Activated CD8-positive, alpha-beta memory T cell treated with anti-CD3 and anti-CD28 coated beads, Interleukin-2, amount 50 U/mL, for 1 hour (primary cell): ENCODE measurements around the gene SLC5A1.
"Not testable (repeated sequence)": the region's sequence is repeated elsewhere in the genome, so short reads cannot be mapped to it uniquely, and the experiment has no call there.

Experiments used
- DNase-seq: peaks from one replicate; pipeline ENCODE4 v3.0.0-alpha.2; 2020; ENCODE audit errors: extremely low read depth

Gene SLC5A1

GRCh38 chr22:32088084-32088483 lies 45.0 kb downstream of the SLC5A1 start:
- DNase-seq = no peak

GRCh38 chr22:32097018-32097417 lies 54.0 kb downstream of the SLC5A1 start:
- no peak for DNase-seq

DNA sequence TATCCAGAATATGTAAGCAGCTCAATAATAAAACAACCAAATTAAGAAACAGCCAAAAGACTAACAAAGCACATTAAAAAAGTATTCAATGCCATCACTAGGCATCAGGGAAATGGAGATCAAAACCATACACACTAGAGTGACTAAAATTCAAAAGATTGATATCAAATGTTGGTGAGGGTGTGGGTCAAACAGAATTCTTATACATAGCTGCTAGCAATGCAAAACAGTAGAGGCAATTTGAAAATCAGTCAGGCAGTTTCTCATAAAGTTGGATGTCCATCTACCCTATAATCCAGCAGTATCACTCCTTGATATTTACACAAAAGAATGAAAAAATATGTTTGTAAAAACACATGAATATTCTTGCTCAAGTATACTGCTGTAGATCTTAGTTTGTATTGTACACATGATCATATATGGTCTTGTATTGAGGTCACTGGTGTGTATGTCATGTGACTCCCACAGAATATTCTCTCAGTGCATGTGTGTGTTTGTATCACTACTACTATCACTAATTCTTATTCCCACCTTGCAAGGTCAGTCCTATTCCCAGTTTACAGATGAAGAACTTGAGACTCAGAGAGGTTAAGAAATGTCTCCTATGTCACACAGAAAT lies 54.9 kb downstream of the SLC5A1 start:
- DNase-seq = no peak

- DNase-seq = no peak
Observed at GRCh38 chr22:32100711-32101110, 57.6 kb downstream of the SLC5A1 start.

- no peak for DNase-seq
Observed at GRCh38 chr22:32103658-32104315, 60.7 kb downstream of the SLC5A1 start.

- DNase-seq = no peak
Observed at GRCh38 chr22:32106930-32107329, 63.9 kb downstream of the SLC5A1 start.

- DNase-seq = no peak
Observed at GRCh38 chr22:32112380-32112779, 69.3 kb downstream of the SLC5A1 start.

GRCh38 chr22:32119568-32120235 lies 76.6 kb downstream of the SLC5A1 start:
- no peak for DNase-seq

DNA sequence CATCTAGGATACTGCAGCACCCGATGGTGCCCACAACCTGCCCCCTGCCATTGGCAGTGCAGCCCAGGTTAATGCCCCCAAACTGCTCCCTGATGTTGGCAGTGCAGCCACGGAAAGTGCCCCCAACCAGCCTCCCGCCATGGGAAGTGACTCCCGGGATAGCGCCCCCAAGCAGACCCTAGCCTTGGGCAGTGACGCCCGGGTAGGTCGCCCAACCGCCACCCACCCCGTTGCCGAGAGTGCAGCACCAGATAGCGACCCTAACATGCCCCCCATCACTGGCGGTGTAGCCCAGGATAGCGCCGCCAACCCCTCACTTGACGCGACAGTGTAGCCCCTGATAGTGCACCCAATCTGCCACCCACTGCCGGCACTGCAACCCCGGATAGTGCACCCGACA lies 77.5 kb downstream of the SLC5A1 start:
- no peak for DNase-seq

DNA sequence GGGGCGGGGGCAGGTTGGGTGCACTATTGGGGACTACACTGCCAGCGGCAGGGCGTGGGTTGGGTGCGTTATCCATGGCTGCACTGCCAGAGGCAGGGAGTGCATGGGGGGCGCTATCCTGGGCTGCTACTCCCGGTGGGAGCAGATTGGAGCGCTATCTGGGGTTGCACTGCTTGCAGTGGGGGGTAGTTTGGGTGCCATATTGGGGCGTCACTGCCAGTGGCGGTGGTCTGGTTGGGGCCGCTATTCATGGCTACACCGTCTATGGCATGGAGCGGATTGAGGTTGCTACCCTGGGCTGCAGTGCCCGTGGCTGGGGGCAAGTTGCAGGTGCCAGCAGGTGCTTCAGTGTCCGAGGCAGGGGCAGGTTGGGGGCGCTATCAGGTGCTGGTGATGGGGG lies 79.8 kb downstream of the SLC5A1 start:
- no peak for DNase-seq

GRCh38 chr22:32123657-32124056 lies 80.6 kb downstream of the SLC5A1 start:
- DNase-seq = no peak

DNA sequence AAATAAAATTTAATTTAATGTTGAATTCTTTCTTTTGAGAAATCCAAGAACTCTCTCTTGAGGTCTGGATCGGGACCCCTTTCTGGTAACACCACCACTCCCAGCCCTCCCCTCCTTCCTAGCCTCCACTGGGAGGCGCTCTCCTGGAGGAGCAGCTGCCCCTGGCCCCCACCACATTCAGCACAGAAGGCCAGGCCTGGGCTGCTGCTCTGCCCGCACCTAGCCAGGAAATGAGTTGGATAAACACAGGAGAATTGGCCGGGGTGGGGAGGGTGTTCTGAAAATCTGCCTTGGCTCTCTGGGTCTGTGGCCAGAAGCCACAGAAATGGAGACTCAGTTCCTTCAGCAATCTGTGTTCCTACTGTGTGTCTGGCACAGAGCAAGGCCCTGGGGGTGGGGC lies 84.8 kb downstream of the SLC5A1 start:
- DNase-seq = no peak

- DNase-seq = no peak
Observed at GRCh38 chr22:32130464-32130863, 87.4 kb downstream of the SLC5A1 start.

DNA sequence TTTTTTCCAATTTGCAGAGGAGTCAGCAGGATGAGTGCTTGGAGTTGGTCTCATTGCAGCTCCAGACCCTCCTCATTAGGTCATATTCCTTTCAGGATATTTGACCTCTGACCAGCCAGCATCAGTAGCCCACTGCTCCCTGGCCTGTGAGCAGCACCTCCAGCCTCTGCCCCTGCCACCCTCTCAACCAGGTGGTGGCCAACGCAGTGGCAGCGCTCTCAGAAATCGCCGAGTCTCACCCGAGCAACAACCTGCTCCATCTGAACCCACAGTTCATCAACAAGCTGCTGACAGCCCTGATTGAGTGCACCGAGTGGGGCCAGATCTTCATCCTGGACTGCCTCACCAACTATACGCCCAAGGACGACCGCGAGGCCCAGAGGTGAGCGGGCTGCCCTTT lies 89.1 kb downstream of the SLC5A1 start:
- DNase-seq = no peak

- no peak for DNase-seq
Observed at GRCh38 chr22:32132783-32133182, 89.7 kb downstream of the SLC5A1 start.

GRCh38 chr22:32134796-32135195 lies 91.7 kb downstream of the SLC5A1 start:
- not testable (repeated sequence) for DNase-seq

DNA sequence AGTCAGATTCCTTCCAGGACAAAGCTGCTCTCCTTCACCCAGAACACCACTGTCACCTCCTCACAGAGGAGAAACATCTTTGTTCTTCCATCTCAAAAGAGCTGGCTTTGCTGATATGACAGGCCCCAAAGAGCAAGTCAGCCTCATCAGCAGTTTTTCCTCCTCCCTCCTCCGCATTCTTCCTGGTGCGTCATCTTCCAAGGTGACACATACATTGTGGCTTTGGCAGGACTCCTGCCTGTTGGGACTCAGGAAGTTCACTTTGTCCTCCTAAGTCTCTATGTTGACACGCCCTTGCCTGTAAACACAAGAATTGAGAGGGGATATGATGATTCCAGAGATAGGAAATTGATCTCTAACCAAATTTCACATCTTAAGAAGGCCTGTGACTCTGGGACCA lies 92.9 kb downstream of the SLC5A1 start:
- not testable (repeated sequence) for DNase-seq

GRCh38 chr22:32136881-32137280 lies 93.8 kb downstream of the SLC5A1 start:
- not testable (repeated sequence) for DNase-seq

- DNase-seq = not testable (repeated sequence)
Observed at GRCh38 chr22:32137731-32138324, 94.8 kb downstream of the SLC5A1 start.

- not testable (repeated sequence) for DNase-seq
Observed at GRCh38 chr22:32138576-32138975, 95.5 kb downstream of the SLC5A1 start.

DNA sequence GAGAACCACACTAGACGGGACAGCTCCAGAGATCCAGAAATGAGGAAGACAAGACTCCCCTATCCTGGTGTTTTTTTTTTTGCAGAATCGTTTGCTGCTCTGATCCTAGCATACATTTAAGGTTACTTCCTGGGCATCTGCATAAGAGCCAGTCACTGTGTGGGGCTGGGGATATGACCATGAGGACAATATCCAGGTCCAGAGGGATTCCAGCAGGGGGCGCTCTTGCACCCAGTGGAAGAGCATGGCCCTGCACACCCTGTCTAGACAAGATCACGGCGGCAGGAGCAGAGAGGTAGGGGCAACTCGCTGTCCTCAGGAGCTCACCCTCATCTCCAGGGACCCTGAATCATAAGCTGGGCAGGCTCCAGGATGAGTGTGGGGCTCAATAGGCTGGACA lies 97.6 kb downstream of the SLC5A1 start:
- not testable (repeated sequence) for DNase-seq

DNA sequence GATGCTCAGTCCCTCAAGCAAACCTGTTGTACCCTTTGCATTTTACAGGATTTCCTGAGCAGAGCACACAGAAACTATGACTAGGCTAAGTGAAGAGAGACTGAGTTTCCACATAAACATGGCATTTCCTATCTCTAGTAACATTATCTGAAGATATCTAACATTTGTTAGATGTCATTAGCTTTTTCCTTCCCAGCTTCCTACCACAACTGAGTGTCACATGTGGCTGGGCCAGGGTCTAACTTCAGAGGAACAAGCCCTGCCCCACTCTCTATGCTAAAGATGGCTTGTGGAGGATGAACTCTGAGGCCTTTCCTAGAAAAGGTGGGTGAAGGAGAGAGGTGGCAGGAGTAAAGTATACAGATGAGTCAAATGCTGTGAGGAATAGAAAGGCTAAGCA lies 99.5 kb downstream of the SLC5A1 start:
- no peak for DNase-seq
